ENCODE data around the gene MYCN. TPM values are rescaled to one million over a fixed set of nuclear protein-coding genes. Genes with fewer than 3 reads are reported as not detected.

MYCN gene
- total and polyA plus RNA-seq, 2 of the 13 experiments (the other 11 are each of a cell fraction or from before 2014, with no cell fraction given), result not detected

- H3K4me2 ChIP-seq (ENCODE audit: low read depth, low read length), result no peak overlapping the region
- H3K9me3 ChIP-seq (ENCODE audit: low read length), result no peaks in the 10 kb centered on the region
- 48% methylated on average over 2 of the region's 2 CpGs for WGBS (ENCODE audit: low lambda C conversion rate)
- in situ Hi-C loops (cut with HindIII; ENCODE audit: extremely low pct_ligation_motif_present, low pct_unique_long_range_greater_than_20kb), result no loop called here
- ChIA-PET POLR2A (no interaction called here), CTCF (ENCODE audit: low intra/inter-chr PET ratio, low total read pairs) (no interaction called here)
- no TSS peak for BruUV-seq (replicated peaks)
- H3K27me3 ChIP-seq (ENCODE audit: control insufficient read depth in 1 of 2, insufficient read depth in 2 of 2, low read length in 2 of 2), result 0 out of 5 replicates have a peak, but pooled peaks cover 0 to 4% of the 10 kb centered on the region in 2 experiments
- H3K79me2 ChIP-seq (ENCODE audit: insufficient read depth, low read length), result no peaks in the 10 kb centered on the region
- TF ChIP-seq PTBP1 (IDR thresholded peaks at IDR 0.05; ENCODE audit: low read depth, low read length, poor library complexity, severe bottlenecking) (no peak), SYNCRIP (IDR thresholded peaks at IDR 0.05; ENCODE audit: insufficient read depth, low read depth, low read length) (no peak), RAD51 (IDR thresholded peaks at IDR 0.05; ENCODE audit: borderline replicate concordance) (no peak), ZNF709 (CRISPR knock-in tag; IDR thresholded peaks at IDR 0.05) (no peak), SP2 (CRISPR knock-in tag; IDR thresholded peaks at IDR 0.05) (no peak), NKX3-1 (CRISPR knock-in tag; IDR thresholded peaks at IDR 0.05) (no peak), HNRNPH1 (optimal IDR thresholded peaks at IDR 0.05; ENCODE audit: low read depth, low read length) (no peak), DR1 (CRISPR knock-in tag; IDR thresholded peaks at IDR 0.05) (no peak), ZNF274 (CRISPR knock-in tag; IDR thresholded peaks at IDR 0.05) (no peak), HIVEP1 (CRISPR knock-in tag; IDR thresholded peaks at IDR 0.05) (no peak), SP1 (IDR thresholded peaks at IDR 0.05) (no peak), SP1 (CRISPR knock-in tag; IDR thresholded peaks at IDR 0.05) (no peak), ZNF3 (CRISPR knock-in tag; IDR thresholded peaks at IDR 0.05) (no peak), MYC (CRISPR knock-in tag; IDR thresholded peaks at IDR 0.05; ENCODE audit: borderline replicate concordance) (no peak), RFX3 (CRISPR knock-in tag; IDR thresholded peaks at IDR 0.05) (no peak), NR1H2 (CRISPR knock-in tag; IDR thresholded peaks at IDR 0.05; ENCODE audit: borderline replicate concordance, low read depth) (no peak), TCF7L2 (IDR thresholded peaks at IDR 0.05; ENCODE audit: low read depth, low read length) (no peak), PHF5A (CRISPR knock-in tag; IDR thresholded peaks at IDR 0.05; ENCODE audit: low read depth, unreplicated experiment) (no peak)
- TF ChIP-seq, protein P1, sequence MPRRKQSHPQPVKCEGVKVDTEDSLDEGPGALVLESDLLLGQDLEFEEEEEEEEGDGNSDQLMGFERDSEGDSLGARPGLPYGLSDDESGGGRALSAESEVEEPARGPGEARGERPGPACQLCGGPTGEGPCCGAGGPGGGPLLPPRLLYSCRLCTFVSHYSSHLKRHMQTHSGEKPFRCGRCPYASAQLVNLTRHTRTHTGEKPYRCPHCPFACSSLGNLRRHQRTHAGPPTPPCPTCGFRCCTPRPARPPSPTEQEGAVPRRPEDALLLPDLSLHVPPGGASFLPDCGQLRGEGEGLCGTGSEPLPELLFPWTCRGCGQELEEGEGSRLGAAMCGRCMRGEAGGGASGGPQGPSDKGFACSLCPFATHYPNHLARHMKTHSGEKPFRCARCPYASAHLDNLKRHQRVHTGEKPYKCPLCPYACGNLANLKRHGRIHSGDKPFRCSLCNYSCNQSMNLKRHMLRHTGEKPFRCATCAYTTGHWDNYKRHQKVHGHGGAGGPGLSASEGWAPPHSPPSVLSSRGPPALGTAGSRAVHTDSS (CRISPR knock-in tag; conservative IDR thresholded peaks at IDR 0.05), result no peak
- H3K9ac ChIP-seq (ENCODE audit: insufficient read depth, low read depth, low read length), result no peak overlapping the region
- ATAC-seq (no peak), DNase-seq (ENCODE audit: low spot score) (no peak), FAIRE-seq (no peak)
- H3K36me3 ChIP-seq (replicated peaks in 1 of 2; ENCODE audit: control insufficient read depth in 1 of 2, insufficient read depth in 2 of 2, low read length in 2 of 2), result no peaks in the 10 kb centered on the region
- no peaks in the 10 kb centered on the region for H3K4me1 ChIP-seq (ENCODE audit: insufficient read depth, low read length)
- no peak overlapping the region for H2AFZ ChIP-seq (ENCODE audit: low read length)
- H3K4me3 ChIP-seq (replicated peaks in 1 of 3; ENCODE audit: insufficient read depth in 1 of 3, low read depth in 2 of 3, low read length in 3 of 3), result no peak overlapping the region
- no peak overlapping the region for H3K27ac ChIP-seq (ENCODE audit: extremely low read length, insufficient read depth, low read length)
- intact Hi-C loops (cut with micrococcal nuclease; ENCODE audit: unreplicated experiment), result no loop called here
- H4K20me1 ChIP-seq (ENCODE audit: insufficient read depth, low read length), result no peaks in the 10 kb centered on the region
Observed at GRCh38 chr2:15907461-15908324, 32.7 kb upstream of the MYCN start.

Data from HepG2 (cell line).